CD14-positive monocyte (primary cell): ENCODE data around the gene ACYP2. TPM values are rescaled to one million over a fixed set of nuclear protein-coding genes. Genes with fewer than 3 reads are reported as not detected.

Source experiments
- DNase-seq, 3 donors: peaks; one replicate each; pipeline ENCODE4 v3.0.0-alpha.2; 2011 to 2022
- H2AFZ ChIP-seq: 2 replicates; pipeline ENCODE4 v1.6.0; 2012; ENCODE audit warnings: mild to moderate bottlenecking, low read depth, low read length, inconsistent platforms; ENCODE audit not compliant: insufficient read depth, poor library complexity, severe bottlenecking
- H3K27ac ChIP-seq, 2 donors: 1 replicate in 1 of 2; 2 replicates in 1 of 2; pipeline ENCODE4 v1.5.1; 2012 to 2013; ENCODE audit warnings: low read length in 2 of 2, control low read depth in 1 of 2, inconsistent platforms in 1 of 2, low read depth in 1 of 2, mild to moderate bottlenecking in 1 of 2
- H3K27me3 ChIP-seq, 2 donors: one replicate each; pipeline versions ENCODE4 v1.6.0 to v1.6.1; 2011 to 2013; ENCODE audit warnings: low read length in 2 of 2; ENCODE audit not compliant: control insufficient read depth in 2 of 2, insufficient read depth in 2 of 2
- H3K36me3 ChIP-seq, 2 donors: replicated peaks in 1 of 2; 1 replicate in 1 of 2; 2 replicates in 1 of 2; pipeline versions ENCODE4 v1.5.1 to v1.6.1; 2012 to 2013; ENCODE audit warnings: low read length in 2 of 2, control low read depth in 1 of 2, inconsistent platforms in 1 of 2, mild to moderate bottlenecking in 1 of 2; ENCODE audit not compliant: insufficient read depth in 2 of 2, control insufficient read depth in 1 of 2
- H3K4me1 ChIP-seq, 2 donors: 1 replicate in 1 of 2; 2 replicates in 1 of 2; pipeline versions ENCODE4 v1.5.1 to v1.6.1; 2012 to 2013; ENCODE audit warnings: low read length in 2 of 2, control low read depth in 1 of 2, inconsistent platforms in 1 of 2, mild to moderate bottlenecking in 1 of 2, moderate library complexity in 1 of 2; ENCODE audit not compliant: insufficient read depth in 2 of 2, control insufficient read depth in 1 of 2
- H3K4me2 ChIP-seq: replicated peaks from 2 replicates; pipeline ENCODE3; 2012; ENCODE audit warnings: low read length, moderate library complexity, mild to moderate bottlenecking; ENCODE audit not compliant: poor library complexity, severe bottlenecking; ENCODE audit errors: extremely low read depth
- H3K4me3 ChIP-seq, 3 experiments: fragments of 200-600 bp in 1 of 3; sonication (generic) in 1 of 3; replicated peaks in 1 of 3; 1 replicate in 2 of 3; 2 replicates in 1 of 3; pipeline ENCODE4 v1.5.1; 2011 to 2013; ENCODE audit warnings: low read length in 3 of 3, mild to moderate bottlenecking in 3 of 3, control low read depth in 2 of 3, low read depth in 2 of 3, inconsistent platforms in 1 of 3, moderate library complexity in 1 of 3
- H3K79me2 ChIP-seq: 2 replicates; pipeline ENCODE4 v1.6.0; 2012; ENCODE audit warnings: mild to moderate bottlenecking, control low read depth, inconsistent platforms, low read length, moderate library complexity; ENCODE audit not compliant: insufficient read depth
- H3K9ac ChIP-seq: 2 replicates; pipeline ENCODE4 v1.6.0; 2017; ENCODE audit warnings: low read length, mild to moderate bottlenecking; ENCODE audit not compliant: insufficient read depth, poor library complexity, severe bottlenecking
- H3K9me3 ChIP-seq, 2 donors: replicated peaks in 1 of 2; 1 replicate in 1 of 2; 2 replicates in 1 of 2; pipeline versions ENCODE4 v1.5.1 to v1.6.1; 2012 to 2013; ENCODE audit warnings: low read length in 2 of 2, control low read depth in 1 of 2; ENCODE audit not compliant: control insufficient read depth in 1 of 2, insufficient read depth in 1 of 2
- H4K20me1 ChIP-seq: 2 replicates; pipeline ENCODE4 v1.6.0; 2012; ENCODE audit warnings: mild to moderate bottlenecking, low read length, control low read depth, moderate library complexity; ENCODE audit not compliant: insufficient read depth
- H3K27ac Mint-ChIP-seq, 7 donors: one replicate each; pipeline ENCODE4 v1.8.0; 2020; ENCODE audit warnings: mild to moderate bottlenecking in 7 of 7, mixed read lengths in 7 of 7, moderate library complexity in 6 of 7, inconsistent platforms in 2 of 7
- H3K27me3 Mint-ChIP-seq, 3 donors: one replicate each; pipeline ENCODE4 v1.8.0; 2021 to 2022; ENCODE audit warnings: low read depth in 3 of 3, mild to moderate bottlenecking in 3 of 3, mixed read lengths in 3 of 3, moderate library complexity in 3 of 3, inconsistent platforms in 1 of 3
- H3K36me3 Mint-ChIP-seq, 2 donors: one replicate each; pipeline ENCODE4 v1.8.0; 2020; ENCODE audit warnings: mixed read lengths in 2 of 2, inconsistent platforms in 1 of 2, mild to moderate bottlenecking in 1 of 2
- H3K4me1 Mint-ChIP-seq: one replicate; pipeline ENCODE4 v1.8.0; 2020; ENCODE audit warnings: mild to moderate bottlenecking, mixed read lengths
- H3K4me3 Mint-ChIP-seq, 2 donors: one replicate each; pipeline ENCODE4 v1.8.0; 2020; ENCODE audit warnings: mild to moderate bottlenecking in 2 of 2, mixed read lengths in 2 of 2, moderate library complexity in 1 of 2
- H3K9me3 Mint-ChIP-seq, 7 donors: one replicate each; pipeline ENCODE4 v1.8.0; 2020 to 2022; ENCODE audit warnings: mixed read lengths in 7 of 7, mild to moderate bottlenecking in 6 of 7, moderate library complexity in 6 of 7, inconsistent platforms in 2 of 7
- CTCF ChIP-seq: fragments of 200-600 bp; IDR thresholded peaks from one replicate; pipeline ENCODE4 v1.8.0; 2022; ENCODE audit warnings: antibody characterized with exemption, mild to moderate bottlenecking
- WGBS: methylation state at CpG from one replicate; pipeline ENCODE4 v1.1.5; 2013; ENCODE audit warnings: missing lambda C conversion rate; ENCODE audit not compliant: insufficient coverage; 5-methylcytosine and 5-hydroxymethylcytosine counted together
- intact Hi-C, 2 donors: fragments of 100-400 bp; cut with micrococcal nuclease; formaldehyde crosslinking; loops; one replicate each; pipeline versions ENCODE4 v1.15.0 to v1.15.1; 2023
- polyA plus RNA-seq, 3 donors: library from polyadenylated mRNA; depleted of rRNA in 1 of 3; unstranded in 2 of 3; stranded (reverse) in 1 of 3; fragments of 300-500 nt in 2 of 3; fragments of >200 nt in 1 of 3; fragmentation: Illumina TruSeq in 2 of 3; gene quantifications; 1 replicate in 2 of 3; 2 replicates in 1 of 3; pipeline ENCODE4 v1.2.3, GENCODE V29; 2012 to 2021

The ACYP2 gene
- polyA plus RNA-seq, 3 donors, result 6.2 to 10.8 (median 10.3) TPM

- under 1% methylated on average over 47 of the region's 50 CpGs for WGBS
- peaks cover 0 to 9% (median 5%) of the 10 kb centered on the region in 7 donors for H3K9me3 Mint-ChIP-seq
- peaks cover 15 to 35% of the 10 kb centered on the region in 2 donors for H3K27me3 ChIP-seq
- TF ChIP-seq CTCF, result no peak
- H3K27ac ChIP-seq, result no peak overlapping the region
- peak overlapping the region; percentile 44 for H3K9ac ChIP-seq
- H3K4me1 Mint-ChIP-seq, result peaks cover 16% of the 10 kb centered on the region
- H3K4me3 ChIP-seq, result peak overlapping the region; percentile 29 to 68 (median 31)
- intact Hi-C loops, result no loop called here
- peak; percentile 59 to 79 (median 60) for DNase-seq
- no peaks in the 10 kb centered on the region for H3K79me2 ChIP-seq
- H3K4me1 ChIP-seq, result peaks cover 10 to 13% of the 10 kb centered on the region in 2 donors
- H3K4me2 ChIP-seq, result peak overlapping the region; percentile 67
- H3K9me3 ChIP-seq, result peaks cover 0 to 5% of the 10 kb centered on the region in 2 donors
- no peaks in the 10 kb centered on the region for H3K36me3 ChIP-seq
- no peaks in the 10 kb centered on the region for H3K36me3 Mint-ChIP-seq
- peak overlapping the region; percentile 83 for H2AFZ ChIP-seq
- H4K20me1 ChIP-seq, result no peaks in the 10 kb centered on the region
- peak overlapping the region in 1 of 7 donors; percentile 38 for H3K27ac Mint-ChIP-seq
- H3K27me3 Mint-ChIP-seq, result peaks cover 26 to 40% (median 34%) of the 10 kb centered on the region in 3 donors
- H3K4me3 Mint-ChIP-seq, result peak overlapping the region; percentile 78 to 93
Observed at GRCh38 chr2:54330162-54330925, 214.9 kb downstream of the ACYP2 start.

- Histone ChIP-seq H3K4me1 (peaks cover 10 to 13% of the 10 kb centered on the region in 2 donors), H3K27me3 (peaks cover 15 to 35% of the 10 kb centered on the region in 2 donors), H3K79me2 (no peaks in the 10 kb centered on the region), H3K27ac (no peak overlapping the region), H3K4me2 (peak overlapping the region; percentile 67), H3K36me3 (no peaks in the 10 kb centered on the region), H3K9me3 (no peaks in the 10 kb centered on the region), H4K20me1 (no peaks in the 10 kb centered on the region), H3K9ac (no peak overlapping the region), H3K4me3 (peak overlapping the region; percentile 29 to 68 (median 31)), H2AFZ (peak overlapping the region; percentile 83)
- DNase-seq, result no peak
- Mint-ChIP-seq H3K27me3 (peaks cover 26 to 38% (median 34%) of the 10 kb centered on the region in 3 donors), H3K9me3 (peaks cover 0 to 4% (median 1%) of the 10 kb centered on the region in 7 donors), H3K4me3 (peak overlapping the region; percentile 78 to 93), H3K4me1 (peaks cover 16% of the 10 kb centered on the region), H3K27ac (no peak overlapping the region), H3K36me3 (no peaks in the 10 kb centered on the region)
- WGBS, result 68% methylated on average over 13 of the region's 17 CpGs
- no peak for TF ChIP-seq CTCF
- intact Hi-C loops, result no loop called here
Observed at GRCh38 chr2:54330926-54331835, 215.8 kb downstream of the ACYP2 start.
